ENCODE data around the gene TRIM32. TPM values are rescaled to one million over a fixed set of nuclear protein-coding genes. Genes with fewer than 3 reads are reported as not detected.

TRIM32 gene
- total RNA-seq = 10 to 100 TPM in 1 of 2 donors, 1 to 10 TPM in 1; 6.9 to 16.2 TPM

GRCh38 chr9:116687074-116687753 lies at the start of gene TRIM32:
TRIM32 (plus strand) TSS chr9:116687305; CDS start chr9:116697743, 10,438 bp downstream.
- H3K36me3 Mint-ChIP-seq = peaks cover 16 to 21% of the 10 kb centered on the region in 2 donors
- peak within 1 kb of the TSS; percentile 87 to 95 for H3K27ac Mint-ChIP-seq
- ATAC-seq (peak; percentile 99), DNase-seq (ENCODE audit: low spot score in 2 of 2) (peak; percentile 94 to 96)
- H3K9me3 Mint-ChIP-seq = peaks cover 0 to 4% of the 10 kb centered on the region in 2 donors

GRCh38 chr9:116639251-116639741 lies 47.8 kb upstream of the TRIM32 start:
- DNase-seq (ENCODE audit: low spot score in 2 of 2) = no peak
- peaks cover 0 to 10% of the 10 kb centered on the region in 2 donors for H3K36me3 Mint-ChIP-seq

GRCh38 chr9:116641292-116642059 lies 45.6 kb upstream of the TRIM32 start:
- H3K36me3 Mint-ChIP-seq = peaks cover 0 to 10% of the 10 kb centered on the region in 2 donors
- H3K27ac Mint-ChIP-seq = no peak overlapping the region
- no peaks in the 10 kb centered on the region for H3K9me3 Mint-ChIP-seq
- DNase-seq (ENCODE audit: low spot score in 2 of 2) (no peak), ATAC-seq (no peak)

More at GRCh38 chr9:116639251-116639741, 47.8 kb upstream of the TRIM32 start:
- H3K27ac Mint-ChIP-seq = no peak overlapping the region
- H3K9me3 Mint-ChIP-seq = no peaks in the 10 kb centered on the region
- ATAC-seq = no peak

GRCh38 chr9:116643691-116644090 lies 43.4 kb upstream of the TRIM32 start:
- no peak for DNase-seq (ENCODE audit: low spot score in 2 of 2)
- peaks cover 0 to 6% of the 10 kb centered on the region in 2 donors for H3K36me3 Mint-ChIP-seq
- ATAC-seq = no peak
- no peak overlapping the region for H3K27ac Mint-ChIP-seq
- H3K9me3 Mint-ChIP-seq = no peaks in the 10 kb centered on the region

- Mint-ChIP-seq H3K27ac (no peak overlapping the region), H3K36me3 (peaks cover 0 to 6% of the 10 kb centered on the region in 2 donors), H3K9me3 (no peaks in the 10 kb centered on the region)
- DNase-seq (ENCODE audit: low spot score in 2 of 2) (no peak), ATAC-seq (no peak)
Measured at GRCh38 chr9:116644091-116644688, 42.9 kb upstream of the TRIM32 start.

- ATAC-seq = peak in 1 of 2 donors; percentile 60
- no peak overlapping the region for H3K27ac Mint-ChIP-seq
- DNase-seq (ENCODE audit: low spot score in 2 of 2) = no peak
- H3K9me3 Mint-ChIP-seq = no peaks in the 10 kb centered on the region
- H3K36me3 Mint-ChIP-seq = peaks cover 0 to 16% of the 10 kb centered on the region in 2 donors
Measured at GRCh38 chr9:116646661-116647514, 40.2 kb upstream of the TRIM32 start.

- ATAC-seq (no peak), DNase-seq (ENCODE audit: low spot score in 2 of 2) (no peak)
- no peak overlapping the region for H3K27ac Mint-ChIP-seq
- no peaks in the 10 kb centered on the region for H3K9me3 Mint-ChIP-seq
- H3K36me3 Mint-ChIP-seq = peaks cover 0 to 16% of the 10 kb centered on the region in 2 donors
Measured at GRCh38 chr9:116647515-116647809, 39.6 kb upstream of the TRIM32 start.

GRCh38 chr9:116653348-116654058 lies 33.6 kb upstream of the TRIM32 start:
- DNase-seq (ENCODE audit: low spot score in 2 of 2) = no peak
- no peak for ATAC-seq
- H3K9me3 Mint-ChIP-seq = no peaks in the 10 kb centered on the region
- H3K27ac Mint-ChIP-seq = no peak overlapping the region
- H3K36me3 Mint-ChIP-seq = peaks cover 0 to 10% of the 10 kb centered on the region in 2 donors

GRCh38 chr9:116654059-116654355 lies 33.1 kb upstream of the TRIM32 start:
- no peaks in the 10 kb centered on the region for H3K9me3 Mint-ChIP-seq
- no peak overlapping the region for H3K27ac Mint-ChIP-seq
- ATAC-seq (no peak), DNase-seq (ENCODE audit: low spot score in 2 of 2) (no peak)
- peaks cover 0 to 10% of the 10 kb centered on the region in 2 donors for H3K36me3 Mint-ChIP-seq

- no peak for ATAC-seq
- Mint-ChIP-seq H3K9me3 (no peaks in the 10 kb centered on the region), H3K27ac (no peak overlapping the region), H3K36me3 (peaks cover 0 to 1% of the 10 kb centered on the region in 2 donors)
- DNase-seq (ENCODE audit: low spot score in 2 of 2) = no peak
Measured at GRCh38 chr9:116656501-116656971, 30.6 kb upstream of the TRIM32 start.

- Mint-ChIP-seq H3K36me3 (no peaks in the 10 kb centered on the region), H3K9me3 (no peaks in the 10 kb centered on the region), H3K27ac (no peak overlapping the region)
- no peak for DNase-seq (ENCODE audit: low spot score in 2 of 2)
- ATAC-seq = no peak
Measured at GRCh38 chr9:116656977-116657376, 30.1 kb upstream of the TRIM32 start.

GRCh38 chr9:116658265-116658664 lies 28.8 kb upstream of the TRIM32 start:
- Mint-ChIP-seq H3K36me3 (no peaks in the 10 kb centered on the region), H3K9me3 (no peaks in the 10 kb centered on the region), H3K27ac (no peak overlapping the region)
- ATAC-seq (no peak), DNase-seq (ENCODE audit: low spot score in 2 of 2) (no peak)

GRCh38 chr9:116661037-116661954 lies 25.8 kb upstream of the TRIM32 start:
- H3K36me3 Mint-ChIP-seq = no peaks in the 10 kb centered on the region
- H3K27ac Mint-ChIP-seq = no peak overlapping the region
- no peaks in the 10 kb centered on the region for H3K9me3 Mint-ChIP-seq
- DNase-seq (ENCODE audit: low spot score in 2 of 2) (no peak), ATAC-seq (peak; percentile 31 to 63)

GRCh38 chr9:116662646-116663310 lies 24.3 kb upstream of the TRIM32 start:
- no peak for ATAC-seq
- Mint-ChIP-seq H3K9me3 (no peaks in the 10 kb centered on the region), H3K27ac (no peak overlapping the region), H3K36me3 (no peaks in the 10 kb centered on the region)
- DNase-seq (ENCODE audit: low spot score in 2 of 2) = no peak

GRCh38 chr9:116663581-116663980 lies 23.5 kb upstream of the TRIM32 start:
- H3K27ac Mint-ChIP-seq = no peak overlapping the region
- no peak for ATAC-seq
- H3K9me3 Mint-ChIP-seq = no peaks in the 10 kb centered on the region
- no peaks in the 10 kb centered on the region for H3K36me3 Mint-ChIP-seq
- no peak for DNase-seq (ENCODE audit: low spot score in 2 of 2)
